NCI-H345 (cell line): Measurements from ENCODE around the gene GET4.
"Not testable (repeated sequence)": the region's sequence is repeated elsewhere in the genome, so short reads cannot be mapped to it uniquely, and the experiment has no call there.

Source experiments
- DNase-seq: peaks from one replicate; lab custom pipeline; 2025; lab: John Stamatoyannopoulos, UW

GET4 gene

DNA sequence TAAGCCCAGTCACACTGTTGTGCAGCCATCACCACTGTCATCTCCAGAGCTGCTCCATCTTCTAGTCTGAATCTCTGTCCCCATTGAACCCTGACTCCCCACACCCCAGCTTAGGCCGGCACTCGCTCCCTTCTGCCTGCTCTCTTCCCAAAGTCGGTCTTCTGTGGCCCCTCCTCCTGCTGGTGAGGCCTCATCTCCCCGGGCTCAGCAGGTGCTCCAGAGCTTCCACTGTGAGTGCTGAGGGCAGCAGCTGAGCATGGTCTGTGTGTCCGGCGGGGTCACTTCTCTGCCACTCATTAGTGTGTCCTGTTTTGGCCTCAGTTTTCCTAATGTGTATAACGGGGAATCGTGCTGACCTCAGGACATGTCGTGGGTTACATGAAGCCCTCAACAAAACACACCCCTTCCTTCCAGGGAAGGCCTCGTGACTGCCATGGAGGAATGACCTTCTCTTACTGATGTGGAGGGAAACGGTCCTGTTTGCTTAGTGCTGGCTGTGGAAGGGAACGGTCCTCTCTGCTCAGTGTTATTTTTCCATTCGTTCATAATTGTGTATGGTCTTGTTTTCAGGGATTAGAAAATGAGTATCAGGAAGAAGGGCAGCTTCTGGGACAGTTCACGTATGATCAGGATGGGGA is 4.3 kb upstream of the GET4 start:
- DNase-seq: no peak

- DNase-seq: not testable (repeated sequence)
Measured at GRCh38 chr7:872685-873084, 3.7 kb upstream of the GET4 start.

- DNase-seq: peak; percentile 72
Measured at GRCh38 chr7:873367-874002, 2.9 kb upstream of the GET4 start.

- DNase-seq: no peak
Measured at GRCh38 chr7:874031-874749, 2.2 kb upstream of the GET4 start.

GRCh38 chr7:875051-875450 is 1.3 kb upstream of the GET4 start:
- DNase-seq: peak; percentile 75

DNA sequence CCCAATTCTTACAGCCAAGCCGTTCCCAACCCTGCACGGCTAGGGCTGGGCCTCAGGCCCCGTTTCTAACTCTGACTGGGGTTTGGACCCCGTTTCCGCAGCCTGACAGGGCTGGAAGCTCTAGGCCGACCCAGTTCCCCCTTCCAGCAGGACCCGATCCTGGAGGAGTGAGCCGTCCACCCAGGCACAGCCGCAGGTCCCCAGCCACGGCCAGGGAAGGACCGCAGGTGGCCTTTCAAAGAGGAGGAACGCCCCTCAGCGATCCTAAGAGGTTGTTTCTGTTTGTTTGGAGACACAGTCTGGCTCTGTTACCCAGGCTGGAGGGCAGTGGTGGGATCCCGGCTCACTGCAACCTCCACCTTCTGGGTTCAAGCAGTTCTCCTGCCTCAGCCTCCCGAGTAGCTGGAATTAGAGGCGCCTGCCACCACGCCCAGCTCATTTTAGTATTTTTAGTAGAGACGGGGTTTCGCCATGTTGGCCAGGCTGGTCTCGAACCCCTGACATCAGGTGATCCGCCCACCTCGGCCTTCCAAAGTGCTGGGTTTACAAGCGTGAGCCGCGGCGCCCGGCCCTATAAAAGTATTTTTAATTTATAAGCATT is 778 bp upstream of the GET4 start:
- peak; percentile 53 for DNase-seq

GRCh38 chr7:876972-877311 is 588 bp downstream of the GET4 start:
- DNase-seq: no peak

DNA sequence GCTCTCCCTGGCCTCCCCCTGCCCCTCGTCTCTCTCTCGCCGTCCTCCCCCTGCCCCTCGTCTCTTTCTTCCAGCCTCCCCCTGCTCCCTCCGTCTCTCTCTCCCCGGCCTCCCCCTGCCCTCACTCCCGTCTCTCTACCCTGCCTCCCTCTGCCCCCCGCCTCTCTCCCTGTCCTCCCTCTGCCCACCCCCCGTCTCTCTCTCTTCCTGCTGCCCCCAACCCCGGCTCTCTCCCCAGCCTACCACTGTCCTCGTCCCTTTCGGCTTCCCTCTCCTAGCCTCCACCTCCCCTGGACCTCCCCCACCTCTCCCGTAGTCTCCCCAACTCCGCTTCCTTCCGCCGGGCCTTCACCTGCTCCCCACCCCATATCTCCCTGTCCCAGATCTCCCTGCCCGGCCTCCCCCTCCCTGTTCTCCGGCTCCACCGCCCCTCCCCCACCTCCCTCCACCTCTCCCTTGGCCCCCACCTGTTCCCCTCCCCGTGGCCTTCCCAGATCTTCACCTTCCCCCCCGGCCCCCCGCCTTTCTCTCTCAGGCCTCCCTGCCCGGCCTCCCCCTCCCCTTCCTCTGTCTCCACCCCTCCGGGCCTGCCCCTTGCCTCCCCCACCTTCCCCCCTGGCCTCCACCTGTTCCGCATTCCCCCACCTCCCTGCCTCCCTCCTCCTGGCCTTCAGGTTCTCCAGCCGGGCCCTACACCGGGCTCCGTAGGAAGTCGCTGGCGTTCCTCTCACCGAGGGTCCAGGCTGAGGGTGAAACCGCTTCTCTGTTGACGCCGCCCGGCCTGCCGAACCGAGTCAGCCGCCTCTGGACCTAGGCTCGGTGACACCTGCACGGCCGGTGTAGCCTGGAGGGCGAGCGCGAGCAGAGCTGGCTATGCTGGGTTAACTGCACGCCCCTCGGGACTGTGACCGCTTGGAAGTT is 1.2 kb downstream of the GET4 start:
- DNase-seq: no peak

GRCh38 chr7:879093-879492 is 2.7 kb downstream of the GET4 start:
- no peak for DNase-seq

DNA sequence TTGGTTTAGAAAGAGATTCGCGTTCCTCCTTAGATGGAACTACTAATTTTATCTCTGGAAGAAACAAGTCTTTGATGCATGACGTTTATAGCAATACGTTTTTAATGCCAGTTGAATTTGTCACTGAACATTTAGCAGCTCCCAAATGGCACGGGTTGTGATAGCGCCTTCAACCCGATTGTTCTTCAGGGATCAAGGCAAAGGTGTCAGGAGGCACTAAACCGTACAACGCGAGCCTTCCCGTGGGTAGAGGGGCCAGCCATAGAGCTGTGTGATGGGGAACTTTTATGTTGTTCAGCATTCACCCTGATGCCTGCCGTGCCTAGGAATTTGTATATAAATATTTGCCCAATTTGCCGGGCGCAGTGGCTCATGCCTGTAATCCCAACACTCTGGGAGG is 3.4 kb downstream of the GET4 start:
- no peak for DNase-seq

DNA sequence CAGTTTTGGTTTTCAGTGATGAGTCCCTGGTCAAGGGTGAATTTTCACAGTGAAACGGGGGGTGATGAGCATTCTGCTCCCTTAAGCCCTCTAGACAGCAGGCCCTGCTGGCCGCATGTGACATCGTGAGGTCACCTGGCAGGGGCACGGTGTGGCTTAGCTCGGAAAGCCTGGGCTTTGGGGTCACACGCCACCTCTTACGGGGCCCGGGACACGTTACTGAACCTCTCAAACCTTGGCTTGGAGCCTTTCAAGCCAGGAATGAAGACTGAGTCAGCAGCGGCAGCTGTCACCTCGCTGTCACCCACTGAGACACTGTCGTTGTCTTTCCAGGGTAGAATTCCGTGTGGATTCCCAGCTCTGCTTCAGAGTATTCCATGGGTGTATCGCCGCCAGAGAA is 4.1 kb downstream of the GET4 start:
- DNase-seq: no peak

DNA sequence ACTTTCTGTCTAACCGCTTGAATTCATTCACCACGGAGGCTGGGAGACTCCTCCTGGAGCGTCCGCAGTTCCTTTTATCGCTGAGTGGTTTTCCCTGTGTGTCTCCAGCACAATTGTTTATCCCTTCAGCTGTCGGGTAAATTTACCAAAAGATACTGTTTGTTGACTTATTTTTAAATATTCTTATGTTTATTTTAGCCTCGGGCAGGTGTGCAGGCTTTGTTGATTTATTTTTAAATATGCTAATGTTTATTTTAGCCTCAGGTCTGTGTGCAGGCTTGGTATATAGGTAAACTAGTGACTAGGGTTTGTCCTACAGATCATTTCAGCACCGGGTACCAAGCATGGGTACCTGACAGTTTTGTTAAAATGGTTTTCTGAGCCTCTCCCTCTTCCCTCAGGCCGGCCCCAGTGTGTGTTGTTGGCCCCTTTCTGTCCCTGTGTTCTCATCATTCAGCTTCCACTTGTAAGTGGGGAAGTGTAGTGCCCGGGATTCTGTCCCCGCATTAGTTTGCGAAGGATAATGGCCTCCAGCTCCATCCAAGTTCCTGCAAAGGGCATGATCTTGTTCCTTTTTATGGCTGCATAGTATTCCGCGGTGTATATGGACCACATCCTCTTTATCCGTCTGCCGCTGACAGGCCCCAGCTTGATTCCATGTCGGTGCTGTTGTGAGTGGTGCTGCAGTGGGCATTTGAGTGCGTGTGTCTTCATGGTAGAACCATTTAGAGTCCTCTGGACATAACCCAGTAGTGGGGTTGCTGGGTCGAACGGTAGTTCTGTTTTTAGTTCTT is 5.3 kb downstream of the GET4 start:
- peak; percentile 38 for DNase-seq

DNA sequence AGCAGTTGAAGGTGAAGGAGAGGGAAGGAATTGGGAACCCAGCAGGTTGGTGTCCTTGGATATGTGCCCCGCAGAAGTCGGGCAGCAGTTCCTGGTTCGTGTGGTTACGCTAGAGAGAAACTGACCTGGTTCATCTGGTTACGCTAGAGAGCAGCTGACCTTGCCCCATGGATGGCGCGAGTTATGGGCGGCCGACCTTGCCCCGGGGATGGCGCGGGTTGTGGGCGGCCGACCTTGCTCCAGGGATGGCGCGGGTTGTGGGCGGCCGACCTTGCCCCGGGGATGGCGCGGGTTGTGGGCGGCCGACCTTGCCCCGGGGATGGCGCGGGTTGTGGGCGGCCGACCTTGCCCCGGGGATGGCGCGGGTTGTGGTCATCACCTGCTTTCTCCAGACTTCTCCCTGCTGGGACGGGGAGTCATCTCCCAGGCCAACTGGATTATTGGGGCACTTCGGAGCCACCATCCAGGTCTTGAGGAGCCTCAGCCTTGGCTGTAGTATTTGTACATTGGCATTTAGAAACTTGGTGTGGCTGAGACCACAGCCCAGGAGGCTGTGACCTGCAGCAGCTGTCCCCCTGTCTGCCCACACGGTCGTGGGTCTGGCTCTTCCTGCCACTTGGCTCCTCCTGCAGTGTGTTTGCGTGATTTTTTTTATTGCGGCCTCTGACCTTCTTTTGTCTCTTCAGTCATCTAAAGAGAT is 6.1 kb downstream of the GET4 start:
- DNase-seq: no peak

GRCh38 chr7:883055-884021 is 7.0 kb downstream of the GET4 start:
- no peak for DNase-seq

- DNase-seq: no peak
Measured at GRCh38 chr7:884191-885003, 8.0 kb downstream of the GET4 start.

DNA sequence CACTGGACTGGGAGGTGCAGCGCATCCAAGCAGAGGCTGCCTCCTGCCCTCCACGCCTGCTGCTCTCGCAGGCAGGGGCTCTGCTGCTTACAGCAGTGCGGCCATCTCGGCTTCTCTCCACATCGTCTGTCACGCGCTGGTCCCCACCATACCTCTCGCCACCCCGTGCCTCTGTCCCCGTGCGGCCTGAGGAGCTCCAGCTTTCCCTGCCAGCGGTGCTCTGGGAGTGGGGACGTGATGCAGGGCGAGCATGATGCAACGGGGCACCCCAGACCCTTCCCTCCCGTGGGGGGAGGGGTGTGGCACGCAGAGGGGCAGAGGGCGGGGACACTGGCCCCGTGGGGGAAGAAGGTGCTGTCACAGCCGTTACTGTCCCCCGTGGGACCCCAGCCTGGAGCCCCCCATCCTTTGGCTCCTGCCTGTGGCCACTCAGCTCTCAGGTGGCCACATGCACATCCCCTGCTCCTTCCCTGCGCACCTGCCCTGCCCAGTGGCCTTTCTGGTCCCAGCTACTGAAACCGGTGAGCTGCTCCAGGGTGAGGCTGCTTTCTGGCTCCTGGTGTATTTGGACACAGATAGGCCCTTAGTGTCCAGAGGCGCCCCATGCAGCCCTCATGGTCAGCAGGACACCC is 9.0 kb downstream of the GET4 start:
- DNase-seq: no peak

DNA sequence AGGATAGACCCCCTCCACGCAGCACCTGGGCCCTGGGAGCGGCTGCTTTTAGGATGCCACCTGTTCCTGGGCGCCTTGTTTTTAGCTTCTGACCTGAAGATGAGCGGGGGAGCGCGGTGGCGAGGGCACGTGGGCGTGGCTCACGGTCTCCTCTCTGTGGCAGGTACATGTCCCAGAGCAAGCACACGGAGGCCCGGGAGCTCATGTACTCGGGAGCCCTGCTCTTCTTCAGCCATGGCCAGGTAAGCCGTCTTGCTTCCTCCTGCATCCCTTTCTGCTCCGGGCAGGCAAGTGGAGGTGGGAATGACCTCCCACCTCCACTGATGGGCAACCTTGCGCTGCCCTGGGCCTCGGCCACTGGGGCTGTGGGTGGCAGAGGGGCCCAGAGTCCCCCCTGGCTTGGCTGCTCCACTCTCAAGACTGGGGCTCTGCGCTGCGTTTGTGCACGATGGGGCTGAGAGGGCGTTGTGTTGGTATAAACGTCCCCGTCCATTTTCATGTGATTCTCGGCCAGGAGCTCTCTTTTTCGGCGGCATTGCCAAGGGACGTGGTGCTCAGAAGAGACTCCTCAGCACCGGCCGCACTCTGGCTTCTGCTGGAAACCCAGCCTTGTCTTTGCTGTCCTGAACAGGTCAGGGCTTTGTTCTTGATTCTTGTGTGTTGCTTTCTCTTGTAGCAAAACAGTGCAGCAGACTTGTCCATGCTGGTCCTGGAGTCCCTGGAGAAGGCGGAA is 9.7 kb downstream of the GET4 start:
- no peak for DNase-seq
